Ectodermal cell (in vitro differentiated cells): ENCODE data around the gene TRIM56.
"Not testable (repeated sequence)": the region's sequence is repeated elsewhere in the genome, so short reads cannot be mapped to it uniquely, and the experiment has no call there.

Source experiments
- H3K27ac ChIP-seq: 2 replicates; pipeline ENCODE4 v1.7.0; 2013; ENCODE audit warnings: mild to moderate bottlenecking, low read depth, low read length; ENCODE audit not compliant: insufficient read depth, poor library complexity, severe bottlenecking
- H3K27me3 ChIP-seq: 2 replicates; pipeline ENCODE4 v1.7.0; 2013; ENCODE audit warnings: mild to moderate bottlenecking, low read length; ENCODE audit not compliant: insufficient read depth, control insufficient read depth, poor library complexity, severe bottlenecking
- H3K36me3 ChIP-seq: one replicate; pipeline ENCODE4 v1.7.0; 2013; ENCODE audit warnings: low read length; ENCODE audit not compliant: control insufficient read depth, insufficient read depth
- H3K4me1 ChIP-seq: one replicate; pipeline ENCODE4 v1.7.0; 2013; ENCODE audit warnings: low read length; ENCODE audit not compliant: control insufficient read depth, insufficient read depth
- H3K4me3 ChIP-seq: 2 replicates; pipeline ENCODE4 v1.7.0; 2013; ENCODE audit warnings: low read depth, low read length, control low read depth; ENCODE audit not compliant: insufficient read depth
- H3K9me3 ChIP-seq: 2 replicates; pipeline ENCODE4 v1.7.0; 2013; ENCODE audit warnings: mild to moderate bottlenecking, low read length, moderate library complexity; ENCODE audit not compliant: control insufficient read depth
- WGBS, 2 experiments: methylation state at CpG; one replicate each; pipeline ENCODE4 v1.1.7; 2013; ENCODE audit warnings: missing lambda C conversion rate in 2 of 2; 5-methylcytosine and 5-hydroxymethylcytosine counted together

Gene TRIM56

GRCh38 chr7:101129603-101130117 is 44.4 kb downstream of the TRIM56 start:
- H3K9me3 ChIP-seq = no peaks in the 10 kb centered on the region
- H3K27ac ChIP-seq = no peak overlapping the region
- H3K4me1 ChIP-seq = peaks cover 18% of the 10 kb centered on the region
- H3K4me3 ChIP-seq = no peak overlapping the region
- WGBS, 2 experiments = 86 to 87% methylated on average over 1 of the region's 3 CpGs
- H3K36me3 ChIP-seq = no peaks in the 10 kb centered on the region
- H3K27me3 ChIP-seq = peaks cover 9% of the 10 kb centered on the region

- not testable (repeated sequence) for H3K4me1 ChIP-seq, H3K9me3 ChIP-seq, H3K36me3 ChIP-seq, H3K27ac ChIP-seq, H3K4me3 ChIP-seq
- H3K27me3 ChIP-seq = peaks cover 13% of the 10 kb centered on the region
- 87 to 93% methylated on average over 17 of the region's 18 CpGs for WGBS, 2 experiments
Observed at GRCh38 chr7:101132626-101133600, 47.6 kb downstream of the TRIM56 start.

DNA sequence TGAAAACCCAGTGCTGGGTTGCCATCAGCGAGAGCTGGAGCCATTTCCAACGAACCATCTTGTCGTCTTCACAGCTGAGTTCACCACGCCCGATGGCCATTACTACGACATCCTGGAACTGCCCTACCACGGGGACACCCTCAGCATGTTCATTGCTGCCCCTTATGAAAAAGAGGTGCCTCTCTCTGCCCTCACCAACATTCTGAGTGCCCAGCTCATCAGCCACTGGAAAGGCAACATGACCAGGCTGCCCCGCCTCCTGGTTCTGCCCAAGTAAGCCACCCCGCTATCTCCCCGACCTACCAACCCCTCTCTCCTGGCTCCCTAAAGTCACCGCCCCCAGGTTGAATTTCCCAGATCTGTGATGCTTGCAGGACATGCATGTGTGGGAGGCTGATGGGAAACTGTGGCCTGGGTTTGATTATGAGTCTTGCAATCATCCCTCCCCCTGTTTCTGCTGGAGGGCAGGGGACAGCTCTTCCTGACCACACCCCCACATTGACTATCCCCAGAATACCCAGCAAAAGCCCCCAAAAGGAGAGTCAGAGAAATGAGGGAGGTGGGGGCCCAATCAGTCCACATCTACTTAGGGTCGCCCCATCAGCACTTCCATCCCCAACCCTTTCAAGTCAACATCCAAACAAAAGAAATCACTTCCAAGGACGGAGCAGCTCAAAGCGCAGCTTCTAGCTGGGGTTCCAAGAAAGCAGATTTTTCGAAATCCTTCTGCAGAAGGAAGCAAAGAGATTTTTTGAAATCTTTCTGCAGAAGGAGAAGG is 48.5 kb downstream of the TRIM56 start:
- Histone ChIP-seq H3K27ac (no peak overlapping the region), H3K27me3 (peaks cover 12% of the 10 kb centered on the region), H3K4me3 (no peak overlapping the region), H3K36me3 (no peaks in the 10 kb centered on the region), H3K4me1 (peaks cover 8% of the 10 kb centered on the region), H3K9me3 (no peaks in the 10 kb centered on the region)
- WGBS, 2 experiments = 80 to 81% methylated on average over 14 to 15 of the region's 15 CpGs

- peaks cover 8% of the 10 kb centered on the region for H3K4me1 ChIP-seq
- no peaks in the 10 kb centered on the region for H3K9me3 ChIP-seq
- no peak overlapping the region for H3K4me3 ChIP-seq
- peaks cover 12% of the 10 kb centered on the region for H3K27me3 ChIP-seq
- 53 to 60% methylated on average over 5 to 6 of the region's 6 CpGs for WGBS, 2 experiments
- H3K27ac ChIP-seq = no peak overlapping the region
- H3K36me3 ChIP-seq = no peaks in the 10 kb centered on the region
Observed at GRCh38 chr7:101134399-101134980, 49.2 kb downstream of the TRIM56 start.

- no peaks in the 10 kb centered on the region for H3K36me3 ChIP-seq
- H3K27ac ChIP-seq = no peak overlapping the region
- 90 to 92% methylated on average over 8 of the region's 9 CpGs for WGBS, 2 experiments
- H3K27me3 ChIP-seq = peaks cover 12% of the 10 kb centered on the region
- no peak overlapping the region for H3K4me3 ChIP-seq
- H3K4me1 ChIP-seq = peaks cover 8% of the 10 kb centered on the region
- no peaks in the 10 kb centered on the region for H3K9me3 ChIP-seq
Observed at GRCh38 chr7:101137651-101138212, 52.5 kb downstream of the TRIM56 start.

- Histone ChIP-seq H3K27me3 (peaks cover 12% of the 10 kb centered on the region), H3K4me1 (peaks cover 8% of the 10 kb centered on the region), H3K4me3 (no peak overlapping the region), H3K9me3 (no peaks in the 10 kb centered on the region), H3K27ac (no peak overlapping the region), H3K36me3 (no peaks in the 10 kb centered on the region)
- 21 to 24% methylated on average over 15 to 16 of the region's 16 CpGs for WGBS, 2 experiments
Observed at GRCh38 chr7:101138213-101138870, 53.1 kb downstream of the TRIM56 start.

- Histone ChIP-seq H3K27ac (no peak overlapping the region), H3K36me3 (no peaks in the 10 kb centered on the region), H3K4me3 (no peak overlapping the region), H3K4me1 (no peaks in the 10 kb centered on the region), H3K9me3 (no peaks in the 10 kb centered on the region), H3K27me3 (peaks cover 12% of the 10 kb centered on the region)
- WGBS, 2 experiments = 62 to 65% methylated on average over 3 of the region's 3 CpGs
Observed at GRCh38 chr7:101140339-101140699, 55.0 kb downstream of the TRIM56 start.

GRCh38 chr7:101140746-101141382 is 55.6 kb downstream of the TRIM56 start:
- H3K4me1 ChIP-seq = no peaks in the 10 kb centered on the region
- no peaks in the 10 kb centered on the region for H3K36me3 ChIP-seq
- H3K27ac ChIP-seq = no peak overlapping the region
- H3K4me3 ChIP-seq = no peak overlapping the region
- H3K27me3 ChIP-seq = peaks cover 12% of the 10 kb centered on the region
- no peaks in the 10 kb centered on the region for H3K9me3 ChIP-seq
- 91 to 93% methylated on average over 4 of the region's 4 CpGs for WGBS, 2 experiments
